PC-9 (cell line): ENCODE measurements around the gene JMJD1C. TPM values are rescaled to one million over a fixed set of nuclear protein-coding genes. Genes with fewer than 3 reads are reported as not detected.

ENCODE experiments used
- BruUV-seq: library from RNA; stranded (reverse); fragments of 400-500 nt; replicated peaks from 2 replicates; lab custom pipeline; 2021; lab: Mats Ljungman, UMichigan
- CTCF ChIA-PET: fragments of 300-600 bp; sonication (Branson Sonifier 250); formaldehyde crosslinking; loops from one replicate; lab custom pipeline; 2022; ENCODE audit warnings: antibody characterized with exemption; lab: Charles Lee
- POLR2A ChIA-PET: fragments of 300-600 bp; sonication (Branson Sonifier 250); formaldehyde crosslinking; loops from one replicate; lab custom pipeline; 2022; ENCODE audit warnings: antibody characterized with exemption; ENCODE audit not compliant: unreplicated experiment; lab: Charles Lee
- DNase-seq, 2 experiments: peaks; one replicate each; pipeline versions ENCODE4 v3.0.0 to v3.0.0-alpha.2; 2015 to 2022; ENCODE audit warnings: mixed read lengths in 1 of 2
- H2AFZ ChIP-seq: fragments of 200-600 bp; sonication (generic); 2 replicates; pipeline ENCODE4 v1.8.1; 2017; ENCODE audit warnings: antibody characterized with exemption
- H3F3A ChIP-seq: fragments of 200-600 bp; sonication (generic); 2 replicates; pipeline ENCODE4 v1.8.1; 2017; ENCODE audit warnings: antibody characterized with exemption, mild to moderate bottlenecking, low read depth; ENCODE audit not compliant: insufficient read depth
- H3K27ac ChIP-seq: fragments of 200-600 bp; sonication (generic); 2 replicates; pipeline ENCODE4 v1.6.1; 2016; ENCODE audit warnings: mixed run types
- H3K27me3 ChIP-seq: fragments of 200-600 bp; sonication (generic); 2 replicates; pipeline ENCODE4 v1.6.1; 2016; ENCODE audit warnings: low read depth, mixed run types; ENCODE audit not compliant: insufficient read depth
- H3K36me3 ChIP-seq: fragments of 200-600 bp; sonication (generic); 2 replicates; pipeline ENCODE4 v1.6.1; 2016; ENCODE audit warnings: low read depth, mixed run types
- H3K4me1 ChIP-seq: fragments of 200-600 bp; sonication (generic); replicated peaks from 2 replicates; pipeline ENCODE4 v1.6.1; 2016; ENCODE audit warnings: mixed run types; ENCODE audit not compliant: insufficient read depth
- H3K4me2 ChIP-seq: fragments of 200-600 bp; sonication (generic); 2 replicates; pipeline ENCODE4 v1.6.1; 2017; ENCODE audit warnings: mixed run types
- H3K4me3 ChIP-seq: fragments of 200-600 bp; sonication (generic); 2 replicates; pipeline ENCODE4 v1.6.1; 2016; ENCODE audit warnings: mixed run types
- H3K79me2 ChIP-seq: fragments of 200-600 bp; sonication (generic); 2 replicates; pipeline ENCODE4 v1.6.1; 2017; ENCODE audit warnings: low read depth, mixed run types
- H3K9me2 ChIP-seq: fragments of 200-600 bp; sonication (generic); 2 replicates; pipeline ENCODE4 v1.8.1; 2017; ENCODE audit warnings: mild to moderate bottlenecking; ENCODE audit not compliant: insufficient read depth
- H3K9me3 ChIP-seq: fragments of 200-600 bp; sonication (generic); 2 replicates; pipeline ENCODE4 v1.8.1; 2016; ENCODE audit warnings: low read depth; ENCODE audit not compliant: insufficient read depth
- H4K20me1 ChIP-seq: fragments of 200-600 bp; sonication (generic); 2 replicates; pipeline ENCODE4 v1.8.1; 2017; ENCODE audit not compliant: insufficient read depth
- EZH2 ChIP-seq: fragments of 200-600 bp; sonication (generic); IDR thresholded peaks from 2 replicates; pipeline ENCODE4 v1.8.0; 2017; ENCODE audit warnings: antibody characterized with exemption, low read depth
- intact Hi-C: fragments of 100-400 bp; cut with micrococcal nuclease; formaldehyde crosslinking; loops from one replicate; pipeline ENCODE4 v1.10.0; 2022; ENCODE audit not compliant: unreplicated experiment
- total RNA-seq: library from RNA; stranded (reverse); gene quantifications from 2 replicates; pipeline ENCODE4 v1.2.3, GENCODE V29; 2021
- TF ChIP-seq, protein P1 (sequence below): fragments of 200-600 bp; sonication (generic); conservative IDR thresholded peaks from 2 replicates; pipeline ENCODE4 v1.6.1; 2017; ENCODE audit warnings: mixed run types, antibody characterized with exemption, mild to moderate bottlenecking, moderate library complexity

JMJD1C gene
- total RNA-seq, 1 experiment from 2014 or later = 78.7 TPM

DNA sequence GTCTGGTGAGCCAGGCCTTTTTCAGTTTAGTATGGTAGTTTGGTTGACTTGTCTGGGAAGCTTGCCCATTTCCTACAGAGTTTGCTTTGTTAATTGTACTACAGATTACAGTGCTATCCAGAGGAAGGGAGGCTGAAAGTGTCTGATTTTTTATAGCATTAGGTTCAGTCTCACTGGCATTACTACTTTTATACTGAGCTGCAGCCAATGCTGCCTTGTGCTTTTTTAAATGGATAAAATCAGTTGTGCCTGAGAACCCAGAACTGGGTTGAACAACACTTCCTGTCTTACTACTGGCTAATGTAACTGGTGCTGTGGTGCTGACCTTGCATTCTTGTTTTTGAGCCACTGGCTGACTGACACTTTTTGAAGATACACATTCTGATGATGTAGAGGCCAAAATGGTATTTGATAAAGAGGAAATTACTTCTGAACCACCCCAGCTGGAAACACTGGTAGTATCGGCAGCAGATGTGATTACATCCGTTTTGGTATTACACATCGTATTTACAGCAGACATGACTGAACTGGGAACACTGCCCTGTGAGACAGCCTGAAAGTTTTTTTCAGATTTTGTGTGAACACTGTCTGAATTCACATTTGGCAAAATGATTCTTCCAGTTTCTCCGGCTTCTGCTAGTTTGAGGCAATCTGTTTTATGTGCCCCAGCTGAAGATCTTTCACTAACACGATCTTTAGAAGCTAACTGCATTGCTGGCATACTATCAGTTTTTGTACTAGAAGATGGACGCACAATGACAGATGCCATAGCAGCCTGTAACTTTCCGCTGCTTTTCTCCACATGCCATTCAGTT, 258.6 kb downstream of the JMJD1C start:
- Histone ChIP-seq H3F3A (no peaks in the 10 kb centered on the region), H3K4me1 (no peaks in the 10 kb centered on the region), H2AFZ (no peak overlapping the region), H3K4me2 (no peak overlapping the region), H3K27ac (no peak overlapping the region), H4K20me1 (peaks cover 53% of the 10 kb centered on the region), H3K9me3 (no peaks in the 10 kb centered on the region), H3K36me3 (peaks cover 44% of the 10 kb centered on the region), H3K9me2 (no peaks in the 10 kb centered on the region), H3K27me3 (no peaks in the 10 kb centered on the region), H3K4me3 (no peak overlapping the region), H3K79me2 (peaks cover 18% of the 10 kb centered on the region)
- POLR2A ChIA-PET = no interaction called here
- no TSS peak for BruUV-seq
- CTCF ChIA-PET = interaction anchor here (0.6 kb wide), 1 partner anchor 409 kb away, joined by 3 read pairs; no protein-coding TSS in a partner anchor
- intact Hi-C loops = no loop called here
- TF ChIP-seq EZH2 = no peak
- TF ChIP-seq, protein P1, sequence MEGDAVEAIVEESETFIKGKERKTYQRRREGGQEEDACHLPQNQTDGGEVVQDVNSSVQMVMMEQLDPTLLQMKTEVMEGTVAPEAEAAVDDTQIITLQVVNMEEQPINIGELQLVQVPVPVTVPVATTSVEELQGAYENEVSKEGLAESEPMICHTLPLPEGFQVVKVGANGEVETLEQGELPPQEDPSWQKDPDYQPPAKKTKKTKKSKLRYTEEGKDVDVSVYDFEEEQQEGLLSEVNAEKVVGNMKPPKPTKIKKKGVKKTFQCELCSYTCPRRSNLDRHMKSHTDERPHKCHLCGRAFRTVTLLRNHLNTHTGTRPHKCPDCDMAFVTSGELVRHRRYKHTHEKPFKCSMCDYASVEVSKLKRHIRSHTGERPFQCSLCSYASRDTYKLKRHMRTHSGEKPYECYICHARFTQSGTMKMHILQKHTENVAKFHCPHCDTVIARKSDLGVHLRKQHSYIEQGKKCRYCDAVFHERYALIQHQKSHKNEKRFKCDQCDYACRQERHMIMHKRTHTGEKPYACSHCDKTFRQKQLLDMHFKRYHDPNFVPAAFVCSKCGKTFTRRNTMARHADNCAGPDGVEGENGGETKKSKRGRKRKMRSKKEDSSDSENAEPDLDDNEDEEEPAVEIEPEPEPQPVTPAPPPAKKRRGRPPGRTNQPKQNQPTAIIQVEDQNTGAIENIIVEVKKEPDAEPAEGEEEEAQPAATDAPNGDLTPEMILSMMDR = no peak
- no peak for DNase-seq

DNA sequence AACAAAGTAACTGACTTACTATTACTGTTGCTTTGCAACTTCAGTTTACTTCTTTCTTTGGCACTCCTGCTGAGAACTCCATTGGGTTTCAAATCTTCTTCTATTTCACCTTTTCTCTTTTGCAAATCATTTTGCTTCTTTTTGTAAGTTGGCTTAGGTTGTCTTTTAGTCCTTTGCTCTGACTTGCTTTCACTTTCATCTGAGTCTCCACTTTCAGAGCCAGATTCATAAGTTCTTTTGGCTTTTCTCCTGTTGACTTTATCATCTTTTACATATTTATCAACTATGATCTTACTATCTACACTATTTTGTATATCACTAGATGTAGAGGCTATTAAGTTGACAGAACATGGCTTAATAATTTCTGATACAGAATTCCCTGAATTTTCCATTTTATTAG, 259.2 kb downstream of the JMJD1C start:
- H3K4me1 ChIP-seq = no peaks in the 10 kb centered on the region
- H3K27me3 ChIP-seq = no peaks in the 10 kb centered on the region
- H4K20me1 ChIP-seq = peaks cover 48% of the 10 kb centered on the region
- H2AFZ ChIP-seq = no peak overlapping the region
- H3K4me3 ChIP-seq = no peak overlapping the region
- no TSS peak for BruUV-seq
- no peak overlapping the region for H3K27ac ChIP-seq
- no peak for TF ChIP-seq EZH2
- TF ChIP-seq, protein P1 = no peak
- intact Hi-C loops = no loop called here
- peaks cover 44% of the 10 kb centered on the region for H3K36me3 ChIP-seq
- no peak for DNase-seq
- H3K9me3 ChIP-seq = no peaks in the 10 kb centered on the region
- no peaks in the 10 kb centered on the region for H3F3A ChIP-seq
- peaks cover 11% of the 10 kb centered on the region for H3K79me2 ChIP-seq
- no peaks in the 10 kb centered on the region for H3K9me2 ChIP-seq
- ChIA-PET POLR2A (no interaction called here), CTCF (interaction anchor here (0.6 kb wide), 1 partner anchor 410 kb away, joined by 3 read pairs; no protein-coding TSS in a partner anchor)
- no peak overlapping the region for H3K4me2 ChIP-seq

- peaks cover under 1% of the 10 kb centered on the region for H3K79me2 ChIP-seq
- no peaks in the 10 kb centered on the region for H3K27me3 ChIP-seq
- no peaks in the 10 kb centered on the region for H3K9me2 ChIP-seq
- H3F3A ChIP-seq = no peaks in the 10 kb centered on the region
- POLR2A ChIA-PET = no interaction called here
- no peaks in the 10 kb centered on the region for H3K9me3 ChIP-seq
- no peak overlapping the region for H3K4me3 ChIP-seq
- CTCF ChIA-PET = no interaction called here
- BruUV-seq = no TSS peak
- H4K20me1 ChIP-seq = peaks cover 38% of the 10 kb centered on the region
- no peak overlapping the region for H2AFZ ChIP-seq
- H3K36me3 ChIP-seq = peaks cover 51% of the 10 kb centered on the region
- H3K27ac ChIP-seq = no peak overlapping the region
- H3K4me2 ChIP-seq = no peak overlapping the region
- no peak for DNase-seq
- TF ChIP-seq EZH2 = no peak
- TF ChIP-seq, protein P1 = no peak
- H3K4me1 ChIP-seq = no peaks in the 10 kb centered on the region
- intact Hi-C loops = no loop called here
Observed at GRCh38 chr10:63205421-63205820, 260.4 kb downstream of the JMJD1C start.
